ENCODE data around the gene C1orf167. TPM values are rescaled to one million over a fixed set of nuclear protein-coding genes. Genes with fewer than 3 reads are reported as not detected.
A peak's percentile ranks its signal among the peaks of the same experiment; 100 is the strongest.

The C1orf167 gene
- total and polyA plus RNA-seq, 10 donors: 0.74 to 4.8 (median 0.88) TPM; not detected in 1

DNA sequence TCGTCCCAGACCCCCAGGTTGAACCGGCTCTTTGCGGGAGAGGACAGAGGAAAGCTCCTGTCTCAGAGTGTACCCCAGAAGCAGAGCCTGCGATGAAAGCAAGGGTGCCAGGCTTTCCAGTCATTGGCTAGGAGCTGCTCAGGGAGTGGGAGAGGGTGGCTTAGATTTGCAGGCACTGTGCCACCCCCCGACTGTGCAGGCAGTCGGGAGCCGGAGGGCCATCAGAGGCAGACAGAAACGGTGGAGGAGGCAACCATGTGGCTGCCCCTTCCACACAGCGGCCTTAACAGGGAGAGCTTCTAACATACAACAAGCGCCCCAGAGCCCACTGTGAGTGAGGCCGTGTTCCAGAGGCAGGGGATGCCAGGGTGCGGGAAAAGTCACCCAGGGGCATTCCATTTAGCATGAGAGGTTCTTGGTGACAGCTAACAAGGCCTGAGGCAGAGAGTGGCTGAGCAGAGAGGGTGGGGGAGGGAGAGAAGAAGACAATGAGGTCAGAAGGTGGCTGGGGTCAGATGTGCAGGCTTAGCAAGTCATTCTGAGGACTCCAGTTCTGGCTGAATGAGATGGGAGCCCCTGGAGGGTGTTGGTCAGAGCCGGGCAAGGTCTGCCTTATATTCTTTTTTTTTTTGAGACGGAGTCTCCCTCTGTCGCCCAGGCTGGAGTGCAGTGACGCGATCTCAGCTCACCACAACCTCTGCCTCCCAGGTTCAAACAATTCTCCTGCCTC lies 9.5 kb upstream of the C1orf167 start:
- DNase-seq: no peak
- H3K4me3 ChIP-seq: no peak overlapping the region

DNA sequence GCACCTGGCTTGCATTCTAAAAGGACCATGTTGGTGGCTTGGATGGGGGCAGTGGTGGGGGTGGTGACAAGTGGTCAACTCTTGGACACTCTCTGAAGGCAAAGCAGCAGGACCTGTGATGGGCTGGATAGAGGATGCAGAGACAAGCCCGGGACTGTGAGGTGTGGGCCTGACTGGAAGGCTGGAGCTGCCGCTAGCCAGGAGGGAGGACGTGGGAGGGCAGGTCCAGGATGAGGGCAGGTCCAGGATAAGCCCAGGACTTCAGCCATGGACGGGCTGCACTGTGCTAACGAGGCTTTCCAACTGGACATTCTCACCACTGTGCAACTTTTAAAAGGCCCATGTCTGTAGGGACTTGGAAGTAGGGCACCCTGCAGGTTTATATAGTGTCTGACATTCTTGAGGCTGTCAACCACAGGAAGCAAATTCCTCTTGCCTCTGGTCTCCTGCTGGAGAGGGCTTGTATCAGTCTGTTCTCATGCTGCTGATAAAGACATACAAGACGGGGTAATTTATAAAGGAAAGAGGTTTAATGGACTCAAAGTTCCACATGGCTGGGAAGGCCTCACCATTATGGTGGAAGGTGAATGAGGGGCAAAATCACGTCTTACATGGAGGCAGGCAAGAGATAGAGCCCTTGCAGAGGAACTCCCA lies 8.3 kb upstream of the C1orf167 start:
- Histone ChIP-seq H3K27ac (no peak overlapping the region), H3K4me3 (no peak overlapping the region), H3K4me1 (peaks cover 0 to 8% (median 6%) of the 10 kb centered on the region in 6 donors), H3K36me3 (peaks cover 0 to 32% (median 25%) of the 10 kb centered on the region in 6 donors), H3K9me3 (no peaks in the 10 kb centered on the region), H3K27me3 (replicated peaks in 1 of 7) (peaks cover 0 to 3% (median 0%) of the 10 kb centered on the region in 7 donors)
- no peak for DNase-seq
- TF ChIP-seq POLR2AphosphoS5 (IDR thresholded peaks at IDR 0.05) (peak in 1 of 3 donors; percentile 63), POLR2A (IDR thresholded peaks at IDR 0.05) (no peak)
- whole genome bisulfite sequencing, 5 donors: 50 to 83% (median 74%) methylated on average over 3 to 7 of the region's 7 CpGs
- intact Hi-C loops (cut with DNase I; ENCODE audit: low total_unique reads): no loop called here

More for the DNA sequence above, 9.5 kb upstream of the C1orf167 start:
- no peaks in the 10 kb centered on the region for H3K9me3 ChIP-seq
- H3K4me1 ChIP-seq: peaks cover 0 to 16% (median 10%) of the 10 kb centered on the region in 6 donors
- H3K36me3 ChIP-seq: peaks cover 0 to 44% (median 34%) of the 10 kb centered on the region in 6 donors
- no peaks in the 10 kb centered on the region for H3K27me3 ChIP-seq (replicated peaks in 1 of 7)
- WGBS, 5 donors: 70 to 77% (median 76%) methylated on average over 15 to 17 of the region's 17 CpGs
- intact Hi-C loops (cut with DNase I; ENCODE audit: low total_unique reads): no loop called here
- TF ChIP-seq POLR2AphosphoS5 (IDR thresholded peaks at IDR 0.05) (peak in 2 of 3 donors; percentile 23 to 62), POLR2A (IDR thresholded peaks at IDR 0.05) (no peak)
- TF ChIP-seq, protein P1, sequence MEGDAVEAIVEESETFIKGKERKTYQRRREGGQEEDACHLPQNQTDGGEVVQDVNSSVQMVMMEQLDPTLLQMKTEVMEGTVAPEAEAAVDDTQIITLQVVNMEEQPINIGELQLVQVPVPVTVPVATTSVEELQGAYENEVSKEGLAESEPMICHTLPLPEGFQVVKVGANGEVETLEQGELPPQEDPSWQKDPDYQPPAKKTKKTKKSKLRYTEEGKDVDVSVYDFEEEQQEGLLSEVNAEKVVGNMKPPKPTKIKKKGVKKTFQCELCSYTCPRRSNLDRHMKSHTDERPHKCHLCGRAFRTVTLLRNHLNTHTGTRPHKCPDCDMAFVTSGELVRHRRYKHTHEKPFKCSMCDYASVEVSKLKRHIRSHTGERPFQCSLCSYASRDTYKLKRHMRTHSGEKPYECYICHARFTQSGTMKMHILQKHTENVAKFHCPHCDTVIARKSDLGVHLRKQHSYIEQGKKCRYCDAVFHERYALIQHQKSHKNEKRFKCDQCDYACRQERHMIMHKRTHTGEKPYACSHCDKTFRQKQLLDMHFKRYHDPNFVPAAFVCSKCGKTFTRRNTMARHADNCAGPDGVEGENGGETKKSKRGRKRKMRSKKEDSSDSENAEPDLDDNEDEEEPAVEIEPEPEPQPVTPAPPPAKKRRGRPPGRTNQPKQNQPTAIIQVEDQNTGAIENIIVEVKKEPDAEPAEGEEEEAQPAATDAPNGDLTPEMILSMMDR (IDR thresholded peaks at IDR 0.05 in 8 of 11, conservative IDR thresholded peaks at IDR 0.05 in 3 of 11): no peak
- no peak overlapping the region for H3K27ac ChIP-seq

DNA sequence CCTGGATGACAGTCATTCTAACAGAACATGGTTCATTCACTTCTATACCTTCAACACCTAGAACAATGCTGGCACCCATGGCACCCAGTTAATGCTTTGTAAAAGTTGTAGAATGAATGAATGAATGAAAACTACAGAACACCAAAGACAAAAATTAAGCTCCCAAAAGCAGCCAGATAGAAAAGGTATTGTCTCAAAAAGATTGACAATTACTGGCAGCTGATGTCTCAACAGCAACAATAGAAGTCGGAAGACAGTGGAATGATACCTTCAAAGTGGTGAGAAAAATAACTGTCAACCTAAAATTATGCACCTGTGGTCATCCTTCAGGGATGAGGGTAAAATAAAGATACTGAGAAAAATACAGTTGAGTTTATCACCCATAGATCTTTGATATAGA lies 4.9 kb upstream of the C1orf167 start:
- WGBS, 5 donors: 87 to 97% (median 90%) methylated on average over 1 of the region's 1 CpG
- H3K4me1 ChIP-seq: peaks cover 0 to 6% (median 6%) of the 10 kb centered on the region in 6 donors

DNA sequence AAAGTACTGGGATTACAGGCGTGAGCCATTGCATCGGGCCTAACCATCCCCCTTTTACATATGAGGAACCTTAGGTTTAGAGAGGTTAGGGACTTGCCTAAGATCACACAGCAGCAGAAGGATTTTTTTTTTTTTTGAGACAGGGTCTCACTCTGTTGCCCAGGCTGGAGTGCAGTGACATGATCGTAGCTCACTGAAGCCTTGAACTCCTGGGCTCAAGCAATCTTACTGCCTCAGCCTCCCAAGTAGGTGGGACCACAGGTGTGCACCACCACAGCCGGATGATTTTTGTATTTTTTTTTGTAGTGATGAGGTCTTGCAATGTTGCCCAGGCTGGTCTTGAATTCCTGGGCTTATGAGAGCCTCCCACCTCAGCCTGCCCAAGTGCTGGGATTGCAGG lies 2.2 kb upstream of the C1orf167 start:
- WGBS, 5 donors: 89 to 97% (median 93%) methylated on average over 4 of the region's 4 CpGs
- TF ChIP-seq, protein P1 (IDR thresholded peaks at IDR 0.05 in 8 of 11, conservative IDR thresholded peaks at IDR 0.05 in 3 of 11): no peak
- TF ChIP-seq POLR2A (IDR thresholded peaks at IDR 0.05) (no peak), POLR2AphosphoS5 (IDR thresholded peaks at IDR 0.05) (no peak)

More for the DNA sequence above, 4.9 kb upstream of the C1orf167 start:
- Histone ChIP-seq H3K9me3 (no peaks in the 10 kb centered on the region), H3K27me3 (replicated peaks in 1 of 7) (peaks cover 0 to 20% (median 9%) of the 10 kb centered on the region in 7 donors), H3K27ac (no peak overlapping the region), H3K4me3 (no peak overlapping the region), H3K36me3 (no peaks in the 10 kb centered on the region)
- DNase-seq: no peak
- intact Hi-C loops (cut with DNase I; ENCODE audit: low total_unique reads): no loop called here
- TF ChIP-seq POLR2A (IDR thresholded peaks at IDR 0.05) (no peak), POLR2AphosphoS5 (IDR thresholded peaks at IDR 0.05) (no peak)
- TF ChIP-seq, protein P1 (IDR thresholded peaks at IDR 0.05 in 8 of 11, conservative IDR thresholded peaks at IDR 0.05 in 3 of 11): no peak

More for the DNA sequence above, 2.2 kb upstream of the C1orf167 start:
- Histone ChIP-seq H3K4me3 (no peak overlapping the region), H3K9me3 (no peaks in the 10 kb centered on the region), H3K27ac (no peak overlapping the region), H3K36me3 (no peaks in the 10 kb centered on the region), H3K27me3 (replicated peaks in 1 of 7) (peaks cover 0 to 29% (median 17%) of the 10 kb centered on the region in 7 donors), H3K4me1 (peaks cover 0 to 11% (median 9%) of the 10 kb centered on the region in 6 donors)
- no peak for DNase-seq
- intact Hi-C loops (cut with DNase I; ENCODE audit: low total_unique reads): no loop called here
